Osteoblast (primary cell): Measurements from ENCODE around the gene GRAMD4. TPM values are rescaled to one million over a fixed set of nuclear protein-coding genes. Genes with fewer than 3 reads are reported as not detected.

Experiments used
- DNase-seq: peaks from one replicate; pipeline ENCODE4 v3.0.0; 2011; ENCODE audit warnings: low spot score, mixed read lengths; ENCODE audit not compliant: insufficient read length; ENCODE audit errors: missing footprints
- H2AFZ ChIP-seq: 2 replicates; pipeline ENCODE4 v1.6.0; 2011; ENCODE audit warnings: mild to moderate bottlenecking, low read length
- H3K27ac ChIP-seq: 2 replicates; pipeline ENCODE4 v1.5.1; 2011; ENCODE audit warnings: mild to moderate bottlenecking, low read depth, low read length, moderate library complexity
- H3K27me3 ChIP-seq: 2 replicates; pipeline ENCODE4 v1.6.0; 2012; ENCODE audit warnings: mild to moderate bottlenecking, control low read depth, inconsistent platforms, low read length, moderate library complexity; ENCODE audit not compliant: insufficient read depth
- H3K36me3 ChIP-seq: 2 replicates; pipeline ENCODE4 v1.5.1; 2011; ENCODE audit warnings: mild to moderate bottlenecking, low read length, control low read depth, moderate library complexity; ENCODE audit not compliant: insufficient read depth
- H3K4me1 ChIP-seq: 2 replicates; pipeline ENCODE4 v1.5.1; 2011; ENCODE audit warnings: mild to moderate bottlenecking, low read length, control low read depth, moderate library complexity; ENCODE audit not compliant: insufficient read depth
- H3K4me2 ChIP-seq: 2 replicates; pipeline ENCODE4 v1.6.0; 2011; ENCODE audit warnings: mild to moderate bottlenecking, low read length; ENCODE audit not compliant: insufficient read depth
- H3K4me3 ChIP-seq: fragments of 200-600 bp; sonication (generic); 3 replicates; pipeline ENCODE4 v1.5.1; 2012; ENCODE audit warnings: mild to moderate bottlenecking, low read length, inconsistent platforms; ENCODE audit not compliant: insufficient read depth
- H3K79me2 ChIP-seq: 2 replicates; pipeline ENCODE4 v1.6.0; 2012; ENCODE audit warnings: mild to moderate bottlenecking, low read length, control low read depth, inconsistent platforms; ENCODE audit not compliant: insufficient read depth
- H3K9me3 ChIP-seq: 2 replicates; pipeline ENCODE4 v1.5.1; 2011; ENCODE audit warnings: low read depth, low read length, control low read depth
- H4K20me1 ChIP-seq: 2 replicates; pipeline ENCODE4 v1.6.0; 2012; ENCODE audit warnings: mild to moderate bottlenecking, low read length, control low read depth; ENCODE audit not compliant: insufficient read depth
- total RNA-seq: library from RNA; depleted of rRNA; stranded (reverse); fragments of >200 nt; gene quantifications from 2 replicates; pipeline ENCODE4 v1.2.3, GENCODE V29; 2012
- TF ChIP-seq, protein P1 (sequence below): IDR thresholded peaks from 2 replicates; pipeline ENCODE4 v1.5.1; 2011; ENCODE audit warnings: mild to moderate bottlenecking, low read depth, low read length, moderate library complexity; ENCODE audit errors: extremely low read depth

Gene GRAMD4
- total RNA-seq, 1 donor, result 17.0 TPM

DNA sequence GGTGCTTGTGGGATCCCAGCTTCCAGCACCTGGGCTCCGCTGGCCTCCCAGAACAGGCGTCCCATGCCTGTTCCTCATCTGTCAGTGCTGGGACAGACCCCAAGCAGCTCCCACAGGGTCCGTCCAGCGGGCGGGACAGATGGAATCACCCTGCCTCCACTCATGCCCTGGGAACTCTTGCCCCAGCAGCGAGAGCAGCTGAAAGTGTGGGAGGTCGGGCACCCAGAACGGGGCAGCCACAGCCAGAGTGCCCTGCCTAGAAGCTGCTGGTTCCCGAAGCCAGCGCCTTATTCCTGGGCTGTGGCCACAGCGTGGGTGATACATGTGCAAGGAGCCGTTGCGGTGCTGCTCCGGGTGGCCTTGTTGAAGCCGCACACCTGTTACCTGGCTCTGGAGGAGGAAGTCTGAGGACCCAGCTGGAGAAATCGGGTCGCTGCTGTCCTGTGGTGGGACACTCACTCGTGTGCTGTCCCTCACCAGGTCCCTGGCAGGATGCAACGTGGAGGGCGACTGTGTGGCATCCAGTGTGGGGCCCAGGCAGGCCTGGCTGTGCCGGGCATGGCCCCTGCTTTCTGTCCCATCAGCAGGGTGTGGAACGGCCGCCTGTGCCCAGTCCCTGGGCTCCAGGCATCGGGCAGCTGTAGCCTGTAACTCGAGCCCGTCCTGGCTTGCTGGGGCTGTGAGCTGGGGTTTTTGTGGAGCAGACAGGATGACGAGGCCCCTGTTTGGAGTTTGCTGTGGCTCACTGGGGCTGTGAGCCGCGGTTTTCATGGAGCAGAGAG lies 16.2 kb downstream of the GRAMD4 start:
- TF ChIP-seq, protein P1, sequence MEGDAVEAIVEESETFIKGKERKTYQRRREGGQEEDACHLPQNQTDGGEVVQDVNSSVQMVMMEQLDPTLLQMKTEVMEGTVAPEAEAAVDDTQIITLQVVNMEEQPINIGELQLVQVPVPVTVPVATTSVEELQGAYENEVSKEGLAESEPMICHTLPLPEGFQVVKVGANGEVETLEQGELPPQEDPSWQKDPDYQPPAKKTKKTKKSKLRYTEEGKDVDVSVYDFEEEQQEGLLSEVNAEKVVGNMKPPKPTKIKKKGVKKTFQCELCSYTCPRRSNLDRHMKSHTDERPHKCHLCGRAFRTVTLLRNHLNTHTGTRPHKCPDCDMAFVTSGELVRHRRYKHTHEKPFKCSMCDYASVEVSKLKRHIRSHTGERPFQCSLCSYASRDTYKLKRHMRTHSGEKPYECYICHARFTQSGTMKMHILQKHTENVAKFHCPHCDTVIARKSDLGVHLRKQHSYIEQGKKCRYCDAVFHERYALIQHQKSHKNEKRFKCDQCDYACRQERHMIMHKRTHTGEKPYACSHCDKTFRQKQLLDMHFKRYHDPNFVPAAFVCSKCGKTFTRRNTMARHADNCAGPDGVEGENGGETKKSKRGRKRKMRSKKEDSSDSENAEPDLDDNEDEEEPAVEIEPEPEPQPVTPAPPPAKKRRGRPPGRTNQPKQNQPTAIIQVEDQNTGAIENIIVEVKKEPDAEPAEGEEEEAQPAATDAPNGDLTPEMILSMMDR, result no peak
- no peak for DNase-seq
- H3K9me3 ChIP-seq, result no peaks in the 10 kb centered on the region
- H3K4me2 ChIP-seq, result no peak overlapping the region
- H3K4me1 ChIP-seq, result no peaks in the 10 kb centered on the region
- no peaks in the 10 kb centered on the region for H3K27me3 ChIP-seq
- H3K79me2 ChIP-seq, result no peaks in the 10 kb centered on the region
- peaks cover 22% of the 10 kb centered on the region for H4K20me1 ChIP-seq
- H3K36me3 ChIP-seq, result no peaks in the 10 kb centered on the region
- no peak overlapping the region for H3K27ac ChIP-seq
- H2AFZ ChIP-seq, result no peak overlapping the region
- H3K4me3 ChIP-seq, result no peak overlapping the region

GRCh38 chr22:46637711-46638600 lies 17.8 kb downstream of the GRAMD4 start:
- Histone ChIP-seq H4K20me1 (peaks cover 27% of the 10 kb centered on the region), H2AFZ (no peak overlapping the region), H3K79me2 (no peaks in the 10 kb centered on the region), H3K27ac (no peak overlapping the region), H3K9me3 (no peaks in the 10 kb centered on the region), H3K4me3 (no peak overlapping the region), H3K4me1 (no peaks in the 10 kb centered on the region), H3K27me3 (no peaks in the 10 kb centered on the region), H3K4me2 (no peak overlapping the region), H3K36me3 (no peaks in the 10 kb centered on the region)
- no peak for DNase-seq
- TF ChIP-seq, protein P1, result no peak

- H3K36me3 ChIP-seq, result no peaks in the 10 kb centered on the region
- no peak overlapping the region for H3K27ac ChIP-seq
- TF ChIP-seq, protein P1, result no peak
- H3K4me1 ChIP-seq, result no peaks in the 10 kb centered on the region
- no peak overlapping the region for H3K4me2 ChIP-seq
- no peak overlapping the region for H2AFZ ChIP-seq
- no peaks in the 10 kb centered on the region for H3K27me3 ChIP-seq
- H3K79me2 ChIP-seq, result no peaks in the 10 kb centered on the region
- no peaks in the 10 kb centered on the region for H3K9me3 ChIP-seq
- DNase-seq, result no peak
- H4K20me1 ChIP-seq, result peaks cover 27% of the 10 kb centered on the region
- H3K4me3 ChIP-seq, result no peak overlapping the region
Measured at GRCh38 chr22:46638601-46639431, 18.6 kb downstream of the GRAMD4 start.
